ENCODE measurements around the gene ZBTB34.
"Not testable (repeated sequence)": the region's sequence is repeated elsewhere in the genome, so short reads cannot be mapped to it uniquely, and the experiment has no call there.

Gene ZBTB34

GRCh38 chr9:126860077-126860756 lies at the start of gene ZBTB34:
ZBTB34 (plus strand) TSS chr9:126860639; CDS start chr9:126879400, 18,761 bp downstream.
- Mint-ChIP-seq H3K27ac (peak within 1 kb of the TSS; percentile 82), H3K4me1 (peaks cover 27% of the 10 kb centered on the region), H3K9me3 (no peaks in the 10 kb centered on the region), H3K4me3 (peak within 1 kb of the TSS; percentile 84), H3K36me3 (peaks cover 10% of the 10 kb centered on the region), H3K27me3 (peaks cover 41% of the 10 kb centered on the region)
- peak; percentile 79 for DNase-seq
- CTCF ChIA-PET = interaction anchor here (0.7 to 1.9 kb wide), 5 partner anchors 9 to 55 kb away, joined by 3 to 7 read pairs (median 5); partner anchors contain the start of gene ZBTB43

- Mint-ChIP-seq H3K27ac (no peak overlapping the region), H3K36me3 (peaks cover 54% of the 10 kb centered on the region), H3K4me1 (peaks cover 4% of the 10 kb centered on the region), H3K4me3 (no peak overlapping the region), H3K9me3 (peaks cover 11% of the 10 kb centered on the region), H3K27me3 (no peaks in the 10 kb centered on the region)
- CTCF ChIA-PET = no interaction called here
- DNase-seq = no peak
Measured at GRCh38 chr9:126813072-126813471, 47.4 kb upstream of the ZBTB34 start.

- DNase-seq = no peak
- Mint-ChIP-seq H3K4me3 (no peak overlapping the region), H3K36me3 (peaks cover 63% of the 10 kb centered on the region), H3K27me3 (no peaks in the 10 kb centered on the region), H3K4me1 (peaks cover 9% of the 10 kb centered on the region), H3K27ac (no peak overlapping the region), H3K9me3 (peaks cover 19% of the 10 kb centered on the region)
- CTCF ChIA-PET = no interaction called here
Measured at GRCh38 chr9:126814091-126814490, 46.3 kb upstream of the ZBTB34 start.

- Mint-ChIP-seq H3K36me3 (peaks cover 71% of the 10 kb centered on the region), H3K4me1 (peaks cover 19% of the 10 kb centered on the region), H3K9me3 (peaks cover 27% of the 10 kb centered on the region)
- CTCF ChIA-PET = interaction anchor here (0.5 kb wide), 1 partner anchor 116 kb away, joined by 3 read pairs; no protein-coding TSS in a partner anchor
- not testable (repeated sequence) for H3K27me3 Mint-ChIP-seq, H3K27ac Mint-ChIP-seq, DNase-seq, H3K4me3 Mint-ChIP-seq
Measured at GRCh38 chr9:126817615-126818014, 42.8 kb upstream of the ZBTB34 start.

GRCh38 chr9:126818482-126818881 lies 42.0 kb upstream of the ZBTB34 start:
- H3K4me3 Mint-ChIP-seq = no peak overlapping the region
- H3K9me3 Mint-ChIP-seq = peaks cover 27% of the 10 kb centered on the region
- no peaks in the 10 kb centered on the region for H3K27me3 Mint-ChIP-seq
- H3K27ac Mint-ChIP-seq = no peak overlapping the region
- H3K4me1 Mint-ChIP-seq = peaks cover 19% of the 10 kb centered on the region
- H3K36me3 Mint-ChIP-seq = peaks cover 68% of the 10 kb centered on the region
- no peak for DNase-seq
- CTCF ChIA-PET = no interaction called here

GRCh38 chr9:126819482-126819881 lies 41.0 kb upstream of the ZBTB34 start:
- CTCF ChIA-PET = interaction anchor here (1.1 kb wide), 1 partner anchor 39 kb away, joined by 4 read pairs; no protein-coding TSS in a partner anchor
- Mint-ChIP-seq H3K4me3 (no peak overlapping the region), H3K36me3 (peaks cover 68% of the 10 kb centered on the region), H3K27me3 (no peaks in the 10 kb centered on the region), H3K9me3 (peaks cover 27% of the 10 kb centered on the region), H3K27ac (peak overlapping the region; percentile 0), H3K4me1 (peaks cover 19% of the 10 kb centered on the region)
- DNase-seq = no peak

- H3K9me3 Mint-ChIP-seq = peaks cover 16% of the 10 kb centered on the region
- CTCF ChIA-PET = no interaction called here
- H3K27ac Mint-ChIP-seq = no peak overlapping the region
- no peaks in the 10 kb centered on the region for H3K27me3 Mint-ChIP-seq
- DNase-seq = no peak
- H3K4me3 Mint-ChIP-seq = no peak overlapping the region
- peaks cover 58% of the 10 kb centered on the region for H3K36me3 Mint-ChIP-seq
- H3K4me1 Mint-ChIP-seq = peaks cover 22% of the 10 kb centered on the region
Measured at GRCh38 chr9:126822278-126822677, 38.2 kb upstream of the ZBTB34 start.

- CTCF ChIA-PET = no interaction called here
- no peak overlapping the region for H3K27ac Mint-ChIP-seq
- no peak overlapping the region for H3K4me3 Mint-ChIP-seq
- DNase-seq = no peak
- no peaks in the 10 kb centered on the region for H3K27me3 Mint-ChIP-seq
- peaks cover 54% of the 10 kb centered on the region for H3K36me3 Mint-ChIP-seq
- H3K9me3 Mint-ChIP-seq = peaks cover 16% of the 10 kb centered on the region
- peaks cover 22% of the 10 kb centered on the region for H3K4me1 Mint-ChIP-seq
Measured at GRCh38 chr9:126822873-126823272, 37.6 kb upstream of the ZBTB34 start.

GRCh38 chr9:126824052-126824451 lies 36.4 kb upstream of the ZBTB34 start:
- H3K36me3 Mint-ChIP-seq = peaks cover 46% of the 10 kb centered on the region
- H3K27ac Mint-ChIP-seq, DNase-seq, H3K27me3 Mint-ChIP-seq, H3K9me3 Mint-ChIP-seq, CTCF ChIA-PET, H3K4me3 Mint-ChIP-seq: not testable (repeated sequence)
- peaks cover 14% of the 10 kb centered on the region for H3K4me1 Mint-ChIP-seq

- H3K9me3 Mint-ChIP-seq = no peaks in the 10 kb centered on the region
- H3K4me3 Mint-ChIP-seq = no peak overlapping the region
- peaks cover 35% of the 10 kb centered on the region for H3K36me3 Mint-ChIP-seq
- H3K4me1 Mint-ChIP-seq = peaks cover 18% of the 10 kb centered on the region
- DNase-seq = no peak
- H3K27ac Mint-ChIP-seq = no peak overlapping the region
- CTCF ChIA-PET = no interaction called here
- H3K27me3 Mint-ChIP-seq = no peaks in the 10 kb centered on the region
Measured at GRCh38 chr9:126827227-126827626, 33.2 kb upstream of the ZBTB34 start.

- H3K36me3 Mint-ChIP-seq = peaks cover 45% of the 10 kb centered on the region
- H3K27ac Mint-ChIP-seq = no peak overlapping the region
- H3K4me1 Mint-ChIP-seq = peaks cover 17% of the 10 kb centered on the region
- no peaks in the 10 kb centered on the region for H3K27me3 Mint-ChIP-seq
- CTCF ChIA-PET = no interaction called here
- H3K9me3 Mint-ChIP-seq = no peaks in the 10 kb centered on the region
- no peak for DNase-seq
- no peak overlapping the region for H3K4me3 Mint-ChIP-seq
Measured at GRCh38 chr9:126829035-126829434, 31.4 kb upstream of the ZBTB34 start.

GRCh38 chr9:126830827-126831226 lies 29.6 kb upstream of the ZBTB34 start:
- Mint-ChIP-seq H3K27me3 (no peaks in the 10 kb centered on the region), H3K4me1 (peaks cover 17% of the 10 kb centered on the region), H3K9me3 (no peaks in the 10 kb centered on the region), H3K27ac (peak overlapping the region; percentile 69), H3K36me3 (peaks cover 41% of the 10 kb centered on the region), H3K4me3 (no peak overlapping the region)
- CTCF ChIA-PET = interaction anchor here (1.0 to 1.4 kb wide), 4 partner anchors 10 to 127 kb away, joined by 3 to 6 read pairs (median 4); no protein-coding TSS in a partner anchor
- DNase-seq = no peak

- DNase-seq = no peak
- Mint-ChIP-seq H3K36me3 (peaks cover 34% of the 10 kb centered on the region), H3K9me3 (no peaks in the 10 kb centered on the region), H3K27ac (no peak overlapping the region), H3K4me1 (peaks cover 14% of the 10 kb centered on the region), H3K27me3 (no peaks in the 10 kb centered on the region), H3K4me3 (no peak overlapping the region)
- CTCF ChIA-PET = no interaction called here
Measured at GRCh38 chr9:126832440-126832839, 28.0 kb upstream of the ZBTB34 start.

- no peak for DNase-seq
- H3K27me3 Mint-ChIP-seq = no peaks in the 10 kb centered on the region
- H3K27ac Mint-ChIP-seq = no peak overlapping the region
- H3K4me3 Mint-ChIP-seq = no peak overlapping the region
- no peaks in the 10 kb centered on the region for H3K9me3 Mint-ChIP-seq
- H3K36me3 Mint-ChIP-seq = peaks cover 37% of the 10 kb centered on the region
- H3K4me1 Mint-ChIP-seq = peaks cover 14% of the 10 kb centered on the region
- CTCF ChIA-PET = no interaction called here
Measured at GRCh38 chr9:126833020-126833419, 27.4 kb upstream of the ZBTB34 start.

- Mint-ChIP-seq H3K27ac (no peak overlapping the region), H3K9me3 (no peaks in the 10 kb centered on the region), H3K4me1 (peaks cover 14% of the 10 kb centered on the region), H3K4me3 (no peak overlapping the region), H3K36me3 (peaks cover 35% of the 10 kb centered on the region), H3K27me3 (no peaks in the 10 kb centered on the region)
- CTCF ChIA-PET = interaction anchor here (0.6 kb wide), 1 partner anchor 17 kb away, joined by 4 read pairs; no protein-coding TSS in a partner anchor
- no peak for DNase-seq
Measured at GRCh38 chr9:126833710-126834345, 26.6 kb upstream of the ZBTB34 start.
